Skin of body (tissue), 2 donors: ENCODE measurements around the gene CCL7. TPM values are rescaled to one million over a fixed set of nuclear protein-coding genes. Genes with fewer than 3 reads are reported as not detected.

Source experiments
- DNase-seq: peaks from one replicate; lab custom pipeline; 2025; lab: John Stamatoyannopoulos, UW
- total RNA-seq: library from RNA; depleted of rRNA; stranded (reverse); fragments of >200 nt; gene quantifications from one replicate; pipeline ENCODE4 v1.2.3, GENCODE V29; 2014

CCL7 gene
- total RNA-seq, 1 donor from 2014 or later: not detected

GRCh38 chr17:34246881-34247280, 23.1 kb upstream of the CCL7 start:
- DNase-seq: no peak

DNA sequence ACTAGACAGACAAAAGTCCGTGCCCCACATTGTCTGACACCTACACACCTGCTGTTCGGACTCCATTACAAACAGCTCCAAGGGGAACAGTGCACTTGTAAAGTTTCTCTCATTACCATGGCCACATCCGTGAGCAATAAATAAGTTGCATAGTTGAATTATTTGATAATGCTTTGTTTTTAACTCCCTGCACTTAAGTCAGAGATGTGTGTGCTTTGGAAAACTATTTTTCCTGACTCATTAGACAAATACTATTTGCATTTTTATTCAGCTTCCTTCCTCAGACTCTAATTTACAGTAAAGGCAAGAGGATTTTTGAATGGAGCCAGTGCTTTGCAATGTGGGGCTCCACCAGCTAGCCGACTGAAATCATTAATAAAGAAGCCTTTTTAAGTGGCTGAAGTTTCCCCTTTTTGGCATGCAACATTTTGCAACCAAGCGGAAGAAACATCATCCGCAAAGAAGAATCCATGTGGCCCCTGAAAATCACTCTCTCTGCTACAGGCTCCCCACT, 21.5 kb upstream of the CCL7 start:
- DNase-seq: no peak

GRCh38 chr17:34249061-34249460, 21.0 kb upstream of the CCL7 start:
- DNase-seq: no peak

DNA sequence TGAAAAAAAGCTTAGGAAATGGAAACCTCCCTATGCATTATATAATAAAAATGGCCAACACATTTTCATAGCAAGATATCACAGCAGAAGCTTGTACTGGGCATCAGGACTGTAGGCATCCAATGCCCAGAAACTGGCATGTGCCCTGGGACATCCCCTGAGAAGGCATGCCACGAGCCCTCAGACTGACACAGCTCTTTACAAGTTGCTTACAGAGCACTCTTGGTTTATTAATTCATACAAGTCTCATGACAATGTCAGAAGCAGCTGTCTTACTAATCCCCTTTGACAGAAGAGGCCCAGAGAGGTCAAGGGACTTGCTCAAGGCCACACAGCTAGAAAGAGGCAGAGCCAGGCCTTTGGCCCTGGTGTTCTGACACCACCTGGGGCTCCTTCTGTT, 20.5 kb upstream of the CCL7 start:
- no peak for DNase-seq

- DNase-seq: no peak
These were observed 18.8 kb upstream of the CCL7 start for GRCh38 chr17:34251186-34251585.

DNA sequence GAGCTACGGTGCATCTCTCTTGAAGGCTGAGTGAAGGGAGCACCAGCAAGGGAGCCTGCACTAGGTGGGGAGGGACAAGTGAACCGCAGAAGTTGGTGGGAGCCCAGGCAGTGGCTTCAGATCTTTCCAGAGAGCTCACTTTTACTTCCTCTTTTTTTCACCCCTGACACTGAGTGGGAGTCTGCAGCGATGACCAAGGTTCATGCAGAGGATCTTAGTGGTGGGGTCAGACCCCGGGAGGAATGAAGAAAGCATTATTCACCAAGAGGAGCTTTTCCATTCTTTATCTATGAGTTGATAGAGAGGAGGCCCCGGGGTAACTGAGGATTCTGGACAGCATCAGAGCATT, 18.0 kb upstream of the CCL7 start:
- DNase-seq: no peak

DNA sequence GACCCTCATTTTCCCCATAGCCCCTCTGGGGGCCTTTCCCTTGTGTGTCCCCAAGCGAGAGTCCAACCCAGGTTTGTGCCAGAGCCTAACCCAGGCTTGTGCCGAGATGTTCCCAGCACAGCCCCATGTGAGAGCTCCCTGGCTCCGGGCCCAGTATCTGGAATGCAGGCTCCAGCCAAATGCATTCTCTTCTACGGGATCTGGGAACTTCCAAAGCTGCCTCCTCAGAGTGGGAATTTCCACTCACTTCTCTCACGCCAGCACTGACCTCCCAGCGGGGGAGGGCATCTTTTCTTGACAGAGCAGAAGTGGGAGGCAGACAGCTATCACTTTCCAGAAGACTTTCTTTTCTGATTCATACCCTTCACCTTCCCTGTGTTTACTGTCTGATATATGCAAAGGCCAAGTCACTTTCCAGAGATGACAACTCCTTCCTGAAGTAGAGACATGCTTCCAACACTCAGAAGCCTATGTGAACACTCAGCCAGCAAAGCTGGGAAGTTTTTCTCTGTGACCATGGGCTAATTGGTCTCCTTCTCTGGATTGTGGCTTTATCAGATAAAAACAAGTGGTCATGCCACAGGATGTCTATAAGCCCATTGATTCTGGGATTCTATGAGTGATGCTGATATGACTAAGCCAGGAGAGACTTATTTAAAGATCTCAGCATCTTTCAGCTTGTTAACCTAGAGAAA, 17.4 kb upstream of the CCL7 start:
- DNase-seq: peak; percentile 88

GRCh38 chr17:34253139-34253525, 16.9 kb upstream of the CCL7 start:
- no peak for DNase-seq

GRCh38 chr17:34254146-34254545, 15.9 kb upstream of the CCL7 start:
- no peak for DNase-seq

DNA sequence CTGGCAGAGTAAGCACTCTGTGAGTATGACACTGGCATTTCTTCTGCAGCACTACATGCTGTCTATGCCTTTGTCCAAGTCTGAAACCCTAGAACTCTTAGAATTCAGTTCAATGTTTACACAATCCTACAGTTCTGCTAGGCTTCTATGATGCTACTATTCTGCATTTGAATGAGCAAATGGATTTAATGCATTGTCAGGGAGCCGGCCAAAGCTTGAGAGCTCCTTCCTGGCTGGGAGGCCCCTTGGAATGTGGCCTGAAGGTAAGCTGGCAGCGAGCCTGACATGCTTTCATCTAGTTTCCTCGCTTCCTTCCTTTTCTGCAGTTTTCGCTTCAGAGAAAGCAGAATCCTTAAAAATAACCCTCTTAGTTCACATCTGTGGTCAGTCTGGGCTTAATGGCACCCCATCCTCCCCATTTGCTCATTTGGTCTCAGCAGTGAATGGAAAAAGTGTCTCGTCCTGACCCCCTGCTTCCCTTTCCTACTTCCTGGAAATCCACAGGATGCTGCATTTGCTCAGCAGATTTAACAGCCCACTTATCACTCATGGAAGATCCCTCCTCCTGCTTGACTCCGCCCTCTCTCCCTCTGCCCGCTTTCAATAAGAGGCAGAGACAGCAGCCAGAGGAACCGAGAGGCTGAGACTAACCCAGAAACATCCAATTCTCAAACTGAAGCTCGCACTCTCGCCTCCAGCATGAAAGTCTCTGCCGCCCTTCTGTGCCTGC, 15.2 kb upstream of the CCL7 start, which contains the start of gene CCL2:
CCL2 (plus strand) TSS at position 635 of the 730 bp plus-strand sequence; CDS start at position 700, 65 bp downstream.
- DNase-seq: peak; percentile 92

DNA sequence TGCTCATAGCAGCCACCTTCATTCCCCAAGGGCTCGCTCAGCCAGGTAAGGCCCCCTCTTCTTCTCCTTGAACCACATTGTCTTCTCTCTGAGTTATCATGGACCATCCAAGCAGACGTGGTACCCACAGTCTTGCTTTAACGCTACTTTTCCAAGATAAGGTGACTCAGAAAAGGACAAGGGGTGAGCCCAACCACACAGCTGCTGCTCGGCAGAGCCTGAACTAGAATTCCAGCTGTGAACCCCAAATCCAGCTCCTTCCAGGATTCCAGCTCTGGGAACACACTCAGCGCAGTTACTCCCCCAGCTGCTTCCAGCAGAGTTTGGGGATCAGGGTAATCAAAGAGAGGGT, 14.7 kb upstream of the CCL7 start:
- DNase-seq: no peak

GRCh38 chr17:34255841-34256240, 14.2 kb upstream of the CCL7 start:
- DNase-seq: no peak

GRCh38 chr17:34257299-34257985, 12.6 kb upstream of the CCL7 start:
- DNase-seq: no peak

DNA sequence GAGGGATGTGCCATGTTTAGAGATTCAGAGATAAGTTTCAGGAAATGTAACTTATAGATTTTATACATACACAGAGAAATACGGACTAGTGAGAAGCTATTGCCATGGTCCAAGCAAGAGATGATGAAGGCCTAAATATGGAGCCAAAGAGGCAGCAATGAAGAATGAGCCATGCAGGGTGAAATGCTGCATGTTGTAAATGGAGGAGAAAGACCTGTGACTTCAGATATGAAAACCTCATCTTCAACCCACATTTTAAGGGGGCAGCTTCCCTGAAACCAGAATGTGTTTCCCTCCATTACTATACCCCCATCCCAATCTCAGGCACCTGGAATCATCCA, 12.1 kb upstream of the CCL7 start:
- no peak for DNase-seq

DNA sequence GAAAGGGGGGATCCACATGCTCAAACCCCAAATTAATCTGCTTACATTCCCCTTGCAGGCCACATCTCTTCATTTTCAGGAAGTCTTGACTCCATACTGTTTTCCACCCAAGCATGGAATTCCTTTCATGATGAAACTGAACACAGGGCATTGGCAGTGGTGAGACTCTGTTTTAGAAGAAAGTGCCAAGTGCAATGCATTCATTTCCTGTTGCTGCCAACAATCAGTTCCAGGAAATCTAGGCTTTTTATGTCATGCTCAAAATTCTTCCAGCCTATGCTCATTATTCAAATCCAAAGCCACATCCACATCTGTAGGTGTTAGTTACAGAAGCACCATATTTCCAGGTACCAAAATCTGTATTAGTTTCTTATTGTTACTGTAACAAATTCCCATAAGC, 10.9 kb upstream of the CCL7 start:
- DNase-seq: peak; percentile 37

DNA sequence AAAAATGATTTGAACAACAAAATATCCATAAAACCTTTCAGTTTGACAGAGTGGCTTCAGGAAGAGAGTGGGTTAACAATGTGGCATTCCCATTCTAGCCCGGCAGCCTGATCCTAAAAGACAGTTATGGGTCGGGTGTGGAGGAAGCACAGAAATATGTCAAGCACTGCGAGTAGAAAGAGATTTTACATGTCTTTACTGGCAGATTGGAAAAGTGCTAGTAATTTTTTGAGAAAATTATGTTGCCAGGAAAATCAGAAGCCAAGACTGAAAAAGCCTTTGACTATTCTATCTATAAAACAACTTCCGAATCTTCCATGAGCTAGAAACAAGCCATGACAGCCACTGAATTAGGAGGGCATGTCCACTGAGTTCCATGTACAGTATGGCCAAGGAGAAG, 9.2 kb upstream of the CCL7 start:
- no peak for DNase-seq

- no peak for DNase-seq
These were observed 8.3 kb upstream of the CCL7 start for GRCh38 chr17:34261568-34262337.

DNA sequence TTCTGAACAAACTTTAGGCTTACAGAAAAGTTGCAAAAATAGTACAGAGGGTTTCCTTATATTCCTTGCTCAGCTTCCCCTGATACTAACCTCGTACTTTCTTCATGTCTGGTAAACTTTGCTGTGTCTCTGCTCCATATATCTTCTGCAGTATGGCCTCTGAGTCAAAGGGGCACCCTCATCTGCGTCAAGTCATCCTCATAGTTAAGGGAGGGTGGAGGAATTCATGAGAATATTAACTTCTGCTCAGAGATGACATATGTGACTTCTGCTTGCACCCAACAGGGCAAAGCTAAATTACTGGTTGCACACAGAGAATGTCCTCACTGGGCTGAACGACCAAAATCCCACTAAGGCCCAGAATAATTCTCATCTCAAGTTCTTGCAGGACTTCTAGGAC, 4.3 kb upstream of the CCL7 start:
- DNase-seq: no peak

DNA sequence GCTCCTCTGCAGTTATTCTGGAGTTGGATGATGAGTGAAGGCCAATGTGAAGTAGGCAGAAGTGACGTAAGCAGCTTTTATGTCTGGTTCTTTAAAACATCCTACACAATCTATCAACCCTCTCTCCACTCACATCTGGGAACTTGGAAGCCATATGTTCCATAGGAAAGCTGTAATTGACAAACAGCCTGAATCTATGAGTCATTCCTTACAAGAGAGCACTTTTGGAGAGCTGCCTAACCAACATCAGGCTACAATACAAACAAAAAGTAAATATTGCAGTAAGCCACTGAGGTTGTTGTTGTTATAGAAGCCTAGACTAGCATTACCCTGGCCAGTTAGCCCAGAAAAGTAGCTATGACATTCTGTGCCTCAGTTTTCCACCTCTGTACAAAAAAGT, 5.9 kb downstream of the CCL7 start:
- DNase-seq: peak; percentile 95

DNA sequence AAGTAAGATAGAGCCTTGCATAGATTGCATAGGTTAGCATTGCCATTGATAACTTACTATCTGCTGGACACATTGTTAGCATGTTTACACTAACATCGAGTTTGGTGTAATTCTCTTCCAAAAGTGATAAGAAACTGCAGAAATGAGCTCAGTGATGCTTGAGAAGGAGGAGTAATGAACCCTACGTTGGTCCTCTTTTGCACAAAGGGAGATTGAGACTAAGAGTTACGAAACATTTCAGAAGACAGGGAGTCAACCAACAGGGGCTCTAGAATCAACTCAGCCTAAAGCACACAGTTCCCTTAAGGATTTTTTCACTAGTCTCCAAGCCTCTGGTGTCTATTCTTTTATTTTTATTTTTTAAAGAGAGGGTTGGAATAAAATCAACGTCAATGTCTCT, 6.8 kb downstream of the CCL7 start:
- DNase-seq: no peak

DNA sequence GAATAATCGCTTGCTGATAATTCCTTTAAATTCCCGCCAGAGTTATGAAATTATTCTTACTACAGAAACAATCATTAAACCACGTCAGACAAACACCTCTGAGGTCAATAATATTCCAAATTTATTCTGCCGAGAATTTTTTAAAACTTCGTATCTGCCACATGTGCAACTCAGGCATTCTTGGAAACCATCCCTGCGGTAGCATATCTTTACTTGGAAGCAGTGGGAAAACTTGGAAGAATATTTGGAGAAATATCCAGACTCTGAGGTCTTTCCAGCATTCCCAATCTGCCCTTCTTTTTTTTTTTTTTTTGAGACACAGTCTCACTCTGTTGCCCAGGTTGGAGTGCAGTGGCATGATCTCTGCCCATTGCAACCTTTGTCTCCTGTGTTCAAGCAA, 13.6 kb downstream of the CCL7 start:
- DNase-seq: no peak

GRCh38 chr17:34285286-34285792, 15.3 kb downstream of the CCL7 start, which contains the start of gene CCL11:
Gene CCL11 (plus strand): TSS chr17:34285742. CDS start chr17:34285809, 67 bp downstream.
- DNase-seq: no peak
